Anterior cingulate cortex (tissue), 58 donors: Measurements from ENCODE around the gene RNF13.
A peak's percentile ranks its signal among the peaks of the same experiment; 100 is the strongest.
"Not testable (repeated sequence)": the region's sequence is repeated elsewhere in the genome, so short reads cannot be mapped to it uniquely, and the experiment has no call there.

Experiments used
- DNase-seq, 58 donors: peaks; one replicate each; lab custom pipeline; 2025; lab: John Stamatoyannopoulos, UW

RNF13 gene

DNA sequence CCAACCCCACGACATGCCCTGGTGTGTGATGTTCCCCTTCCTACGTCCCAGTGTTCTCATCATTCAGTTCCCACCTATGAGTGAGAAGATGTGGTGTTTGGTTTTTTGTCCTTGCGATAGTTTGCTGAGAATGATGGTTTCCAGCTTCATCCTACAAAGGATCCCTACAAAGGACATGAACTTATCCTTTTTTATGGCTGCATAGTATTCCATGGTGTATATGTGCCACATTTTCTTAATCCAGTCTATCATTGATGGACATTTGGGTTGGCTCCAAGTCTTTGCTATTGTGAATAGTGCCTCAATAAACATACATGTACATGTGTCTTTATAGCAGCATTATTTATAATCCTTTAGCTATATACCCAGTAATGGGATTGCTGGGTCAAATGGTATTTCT lies 131.0 kb downstream of the RNF13 start:
- not testable (repeated sequence) for DNase-seq

DNA sequence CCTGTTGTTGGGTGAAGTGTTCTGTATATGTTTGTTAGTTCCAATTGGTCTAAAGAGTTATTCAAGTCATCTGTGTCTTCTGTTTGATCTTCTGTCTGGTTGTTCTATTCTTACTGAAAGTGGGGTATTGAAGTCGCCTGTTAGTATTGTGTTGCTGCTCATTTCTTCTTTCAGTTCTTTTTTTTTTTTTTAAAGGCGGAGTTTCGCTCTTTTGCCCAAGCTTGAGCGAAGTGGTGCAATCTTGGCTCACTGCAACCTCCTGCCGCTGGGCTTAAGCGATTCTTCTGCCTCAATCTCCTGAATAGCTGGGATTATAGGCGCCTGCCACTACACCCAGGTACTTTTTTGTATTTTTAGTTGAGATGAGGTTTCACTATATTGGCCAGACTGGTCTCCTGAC lies 134.2 kb downstream of the RNF13 start:
- no peak for DNase-seq

DNA sequence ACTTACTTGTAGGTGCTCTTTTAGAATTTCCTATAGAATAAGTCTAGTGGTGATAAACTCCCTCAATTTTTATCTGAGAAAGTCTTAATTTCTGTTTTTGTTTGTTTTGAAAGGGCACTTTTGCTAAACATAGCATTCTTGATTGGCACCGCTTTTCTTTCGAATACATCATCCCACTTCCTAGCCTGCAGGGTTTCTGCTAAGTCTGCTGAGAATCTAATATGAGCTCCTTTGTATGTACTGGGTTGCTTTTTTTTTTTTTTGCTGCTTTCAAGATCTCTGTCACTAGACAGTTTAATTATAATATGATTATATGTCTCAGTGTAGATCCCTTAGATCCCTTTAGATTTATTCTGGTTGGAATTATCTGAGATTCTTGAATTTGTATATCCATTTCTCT lies 136.2 kb downstream of the RNF13 start:
- no peak for DNase-seq

DNA sequence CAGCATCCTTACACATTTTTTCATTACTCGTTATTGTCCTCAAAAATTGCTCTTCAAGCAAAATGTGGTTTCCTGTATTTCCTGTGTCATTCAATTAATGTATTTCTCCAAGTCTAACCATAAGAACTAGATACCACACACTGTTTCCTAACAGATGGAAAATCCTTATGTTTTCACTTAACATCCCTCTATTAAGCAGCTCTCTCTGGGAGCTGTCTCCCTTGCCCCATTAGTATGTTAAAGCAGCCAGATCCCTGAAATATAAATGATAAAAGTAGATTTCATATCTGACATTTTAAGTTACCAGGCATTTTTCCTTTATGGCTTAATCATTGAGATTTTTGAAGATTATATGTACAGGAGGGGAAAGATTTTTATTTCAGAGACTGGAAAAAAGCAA lies 141.8 kb downstream of the RNF13 start:
- DNase-seq: no peak

- peak in 2 of 58 donors; percentile 3 to 30 for DNase-seq
These were observed 142.4 kb downstream of the RNF13 start for GRCh38 chr3:149955449-149955848.

DNA sequence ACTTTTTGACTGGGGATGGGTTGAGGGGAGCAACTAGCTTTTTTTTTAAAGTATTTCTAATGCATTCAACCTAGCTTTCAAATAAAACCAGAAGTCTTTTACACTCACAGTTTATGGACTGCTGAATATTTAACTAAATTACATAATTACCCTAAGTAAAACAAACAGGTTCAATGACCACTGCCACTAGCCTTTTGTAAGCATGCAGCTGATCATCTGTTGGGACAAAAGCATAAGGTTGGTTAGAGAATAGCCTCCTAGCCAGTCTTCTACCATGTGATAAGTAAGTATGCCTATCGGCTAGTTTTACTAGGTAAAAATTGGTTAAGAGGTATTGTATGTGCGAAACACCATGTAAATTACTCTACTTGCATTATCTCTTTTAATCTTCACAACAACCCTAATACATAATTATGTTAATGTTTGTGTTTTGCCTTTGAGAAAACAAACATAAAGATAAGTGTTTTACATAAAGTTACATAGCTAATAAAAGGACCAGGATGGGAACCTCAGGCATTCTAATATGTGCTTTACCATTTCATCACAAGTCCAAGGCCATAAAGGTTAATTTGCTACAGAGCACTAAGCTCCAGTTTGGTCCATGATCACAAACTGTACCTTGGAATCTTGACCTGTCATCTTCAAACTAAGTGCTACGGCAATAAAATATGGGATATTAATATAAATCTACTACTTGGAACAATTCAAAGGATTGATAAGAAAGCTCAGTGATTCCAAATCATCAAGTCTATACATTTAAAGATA lies 144.5 kb downstream of the RNF13 start:
- no peak for DNase-seq

GRCh38 chr3:149958171-149958796 lies 145.3 kb downstream of the RNF13 start:
- DNase-seq: no peak

- no peak for DNase-seq
These were observed 146.4 kb downstream of the RNF13 start for GRCh38 chr3:149959443-149959842.

- no peak for DNase-seq
These were observed 150.5 kb downstream of the RNF13 start for GRCh38 chr3:149963485-149963884.

GRCh38 chr3:149964291-149964690 lies 151.3 kb downstream of the RNF13 start:
- DNase-seq: peak in 9 of 58 donors; percentile 3 to 15 (median 5)

GRCh38 chr3:149965278-149965677 lies 152.3 kb downstream of the RNF13 start:
- DNase-seq: no peak

GRCh38 chr3:149967086-149967685 lies 154.2 kb downstream of the RNF13 start:
- peak in 1 of 58 donors; percentile 3 for DNase-seq

DNA sequence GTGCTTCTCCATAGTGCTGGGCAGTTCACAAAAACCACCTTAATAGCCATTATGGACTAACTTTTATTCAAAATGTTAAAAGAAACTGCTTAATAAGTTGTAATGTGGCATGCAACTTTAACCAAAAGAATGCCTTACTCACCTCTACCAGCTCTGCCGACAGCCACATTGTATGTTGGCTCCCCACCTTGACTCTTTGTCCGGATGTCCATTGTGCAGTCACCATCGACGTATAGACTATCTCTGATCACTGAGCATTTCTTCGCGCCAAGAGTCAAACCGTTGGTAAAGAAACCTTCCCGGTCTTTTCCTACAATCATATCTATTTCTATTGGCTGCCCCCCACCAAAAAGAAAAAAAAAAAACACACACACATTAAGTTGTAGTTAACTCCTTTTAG lies 155.2 kb downstream of the RNF13 start:
- no peak for DNase-seq

DNA sequence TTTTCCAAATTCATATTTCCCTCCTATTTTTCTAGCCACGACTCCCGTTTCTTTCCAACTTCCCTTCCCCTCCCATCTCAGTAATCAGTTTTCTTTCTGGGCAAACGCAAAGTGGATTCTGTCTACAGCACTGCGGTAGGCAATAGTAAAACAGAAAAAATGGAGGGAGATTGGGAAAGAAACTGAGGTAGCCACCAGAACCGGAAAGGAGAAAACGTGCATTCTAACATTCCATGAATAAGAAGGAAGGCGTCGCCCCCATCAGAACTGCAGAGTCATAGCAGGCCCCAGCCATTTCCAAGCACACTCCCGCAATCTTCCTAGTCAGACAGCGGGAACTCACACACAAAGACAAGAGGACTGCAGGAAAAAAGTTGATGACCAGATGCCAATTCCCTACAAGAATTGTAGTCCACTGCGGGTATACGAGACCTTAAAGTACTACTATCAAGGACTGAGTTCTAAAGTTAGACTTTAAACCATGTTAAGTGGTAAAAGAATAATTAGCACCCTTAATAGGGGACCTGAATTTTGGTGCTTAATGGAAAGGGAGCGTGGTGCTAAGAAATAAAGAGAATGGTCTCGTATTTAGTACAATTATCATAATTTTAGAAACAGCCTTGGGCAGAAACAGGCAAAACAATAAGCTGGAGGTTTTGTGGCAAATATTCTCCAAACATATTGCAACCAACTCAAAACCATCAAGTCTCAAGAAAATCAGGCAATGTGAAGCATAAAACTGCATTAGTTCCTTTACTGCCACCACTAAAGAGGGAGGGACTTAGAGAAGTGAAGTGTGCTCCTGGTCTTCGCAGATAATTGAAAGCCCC lies 156.3 kb downstream of the RNF13 start:
- peak in 52 of 58 donors; percentile 2 to 78 (median 29) for DNase-seq

- DNase-seq: peak in 57 of 58 donors; percentile 4 to 85 (median 68)
These were observed 157.1 kb downstream of the RNF13 start for GRCh38 chr3:149969940-149970715.

DNA sequence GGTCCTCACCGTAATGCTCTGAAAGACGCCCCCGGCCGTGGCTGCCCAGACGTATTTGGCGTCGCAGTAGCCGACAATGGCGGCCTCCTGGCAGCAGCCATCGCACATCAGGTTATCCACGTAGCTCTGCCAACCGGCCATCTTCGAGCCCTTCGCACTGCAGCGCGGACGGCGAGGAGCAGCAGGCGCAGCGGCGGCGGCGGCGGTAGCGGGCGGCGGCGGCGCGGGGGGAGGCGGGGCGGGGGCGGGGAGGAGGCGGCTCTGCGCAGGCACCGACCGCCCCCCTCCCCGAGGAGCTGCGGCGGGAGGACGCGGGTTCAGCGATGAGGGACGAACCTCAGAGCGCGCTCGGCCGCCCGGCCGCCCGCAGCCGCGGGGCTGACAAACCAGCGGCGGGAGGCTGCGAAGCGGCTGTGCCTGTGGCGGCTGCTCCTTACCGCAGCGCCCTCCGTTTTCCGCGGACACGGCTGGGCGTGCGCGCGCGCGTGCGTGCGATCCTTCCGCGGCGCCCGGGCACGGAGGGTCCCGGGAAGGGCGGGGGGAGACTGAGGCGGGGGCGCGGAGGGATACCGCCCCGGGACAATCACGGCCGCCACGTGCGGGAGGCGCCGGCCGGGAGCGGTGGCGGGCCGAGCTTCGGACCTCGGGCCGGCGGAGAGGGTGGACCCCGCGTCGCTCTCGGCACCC lies 157.8 kb downstream of the RNF13 start, which contains the start of gene PFN2:
PFN2 (minus strand) TSS at position 180 of the 687 bp plus-strand sequence; CDS start at position 141, 39 bp downstream.
- peak in 57 of 58 donors; percentile 17 to 91 (median 70) for DNase-seq

GRCh38 chr3:149971403-149972075 lies 158.5 kb downstream of the RNF13 start:
- peak in 50 of 58 donors; percentile 11 to 83 (median 63) for DNase-seq

DNA sequence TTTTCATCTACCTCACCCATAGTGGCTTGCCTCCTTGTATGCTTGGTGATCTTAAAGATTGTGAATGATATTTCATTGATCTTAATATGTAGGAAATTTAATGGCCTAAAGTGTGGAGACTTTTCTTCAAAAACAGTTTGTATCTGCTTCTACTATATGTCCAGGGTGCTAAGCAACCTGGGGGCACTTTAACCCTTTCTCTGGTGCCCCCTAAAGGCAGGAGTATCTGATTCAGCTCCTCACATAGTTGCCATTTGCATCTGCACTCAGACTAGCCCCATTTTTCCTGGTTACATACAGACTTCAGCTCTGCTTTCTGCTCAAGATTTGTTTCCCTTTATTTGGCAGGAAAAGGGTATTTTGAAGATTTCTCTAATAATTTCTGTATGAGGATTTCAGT lies 162.9 kb downstream of the RNF13 start:
- DNase-seq: no peak

DNA sequence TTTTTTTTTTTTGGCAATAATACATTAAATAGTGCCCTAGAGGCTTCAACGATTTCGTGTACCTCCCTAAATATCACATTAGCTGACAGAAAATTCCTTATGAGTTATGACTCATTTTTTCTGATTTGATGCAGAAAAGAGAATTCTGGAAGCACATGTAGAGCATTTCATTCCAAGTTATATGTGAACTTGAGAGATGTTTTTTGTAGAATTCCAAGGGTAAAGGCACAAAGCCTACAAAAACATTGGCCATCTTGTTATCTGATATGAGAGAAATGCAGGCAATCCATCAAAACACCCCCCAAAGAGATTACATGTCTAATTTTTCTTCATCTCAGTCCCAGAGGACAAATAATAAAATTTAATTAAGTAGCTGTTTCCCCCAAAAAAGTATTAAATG lies 164.4 kb downstream of the RNF13 start:
- no peak for DNase-seq
